WTC11 (cell line): Measurements from ENCODE around the gene GDF7. TPM values are rescaled to one million over a fixed set of nuclear protein-coding genes. Genes with fewer than 3 reads are reported as not detected.

Source experiments
- ATAC-seq: fragments of 200-7000 bp; cut with Tn5 transposase; 2 replicates; pipeline ENCODE4 v1.10.0; 2021; ENCODE audit warnings: mild to moderate bottlenecking, moderate library complexity
- CTCF ChIA-PET: fragments of 300-600 bp; sonication (Branson Sonifier 250); formaldehyde crosslinking; loops from one replicate; lab custom pipeline; 2021; ENCODE audit warnings: antibody characterized with exemption; lab: Charles Lee
- POLR2A ChIA-PET: fragments of 350-600 bp; sonication (Branson Sonifier 250); formaldehyde crosslinking; loops from one replicate; lab custom pipeline; 2021; ENCODE audit warnings: antibody characterized with exemption; lab: Charles Lee
- DNase-seq: peaks from one replicate; pipeline ENCODE4 v3.0.0; 2021; ENCODE audit warnings: low spot score
- H3K27ac Mint-ChIP-seq: 2 replicates; pipeline ENCODE4 v1.8.0; 2021; ENCODE audit warnings: mixed read lengths
- H3K27me3 Mint-ChIP-seq: 2 replicates; pipeline ENCODE4 v1.8.0; 2021; ENCODE audit warnings: low read depth, mild to moderate bottlenecking, moderate library complexity, mixed read lengths
- H3K36me3 Mint-ChIP-seq: 2 replicates; pipeline ENCODE4 v1.8.0; 2021; ENCODE audit warnings: mixed read lengths
- H3K4me1 Mint-ChIP-seq: 2 replicates; pipeline ENCODE4 v1.8.0; 2022; ENCODE audit warnings: mixed read lengths
- H3K4me3 Mint-ChIP-seq: 2 replicates; pipeline ENCODE4 v1.8.0; 2021; ENCODE audit warnings: mild to moderate bottlenecking, moderate library complexity, mixed read lengths
- H3K9me3 Mint-ChIP-seq: 2 replicates; pipeline ENCODE4 v1.8.0; 2021; ENCODE audit warnings: mixed read lengths
- ATF1 ChIP-seq: sonication (generic); formaldehyde crosslinking; IDR thresholded peaks from 2 replicates; pipeline ENCODE4 v1.8.1; 2023; ENCODE audit warnings: mild to moderate bottlenecking, moderate library complexity, missing genetic modification reagents
- CBFB ChIP-seq: sonication (generic); formaldehyde crosslinking; IDR thresholded peaks from 2 replicates; pipeline ENCODE4 v1.8.1; 2022; ENCODE audit warnings: mild to moderate bottlenecking, low read depth, missing genetic modification reagents
- ESRRA ChIP-seq: sonication (generic); formaldehyde crosslinking; IDR thresholded peaks from 2 replicates; pipeline ENCODE4 v1.8.1; 2022; ENCODE audit warnings: mild to moderate bottlenecking, missing genetic modification reagents, borderline replicate concordance
- ETV6 ChIP-seq: sonication (generic); formaldehyde crosslinking; IDR thresholded peaks from 2 replicates; pipeline ENCODE4 v1.8.1; 2022; ENCODE audit warnings: mild to moderate bottlenecking, missing genetic modification reagents
- FOXJ3 ChIP-seq: sonication (generic); formaldehyde crosslinking; IDR thresholded peaks from 2 replicates; pipeline ENCODE4 v1.9.0; 2021; ENCODE audit warnings: missing genetic modification reagents, mild to moderate bottlenecking, borderline replicate concordance
- GABPB1 ChIP-seq: sonication (generic); formaldehyde crosslinking; IDR thresholded peaks from 2 replicates; pipeline ENCODE4 v1.8.1; 2023; ENCODE audit warnings: mild to moderate bottlenecking, missing genetic modification reagents
- MYBL2 ChIP-seq: sonication (generic); formaldehyde crosslinking; IDR thresholded peaks from 2 replicates; pipeline ENCODE4 v1.8.1; 2023; ENCODE audit warnings: mild to moderate bottlenecking, moderate library complexity, missing genetic modification reagents
- NFYB ChIP-seq: sonication (generic); formaldehyde crosslinking; conservative IDR thresholded peaks from 2 replicates; pipeline ENCODE4 v1.8.0; 2022; ENCODE audit warnings: low read depth, missing genetic modification reagents
- NR1H2 ChIP-seq: sonication (generic); formaldehyde crosslinking; IDR thresholded peaks from 2 replicates; pipeline ENCODE4 v1.9.0; 2021; ENCODE audit warnings: mild to moderate bottlenecking, moderate library complexity, missing genetic modification reagents
- NR2C2 ChIP-seq: sonication (generic); formaldehyde crosslinking; IDR thresholded peaks from 2 replicates; pipeline ENCODE4 v1.8.0; 2022; ENCODE audit warnings: mild to moderate bottlenecking, missing genetic modification reagents
- NR3C1 ChIP-seq: sonication (generic); formaldehyde crosslinking; conservative IDR thresholded peaks from 2 replicates; pipeline ENCODE4 v1.8.1; 2023; ENCODE audit warnings: low read depth, mild to moderate bottlenecking, missing genetic modification reagents
- SMAD4 ChIP-seq: sonication (generic); formaldehyde crosslinking; IDR thresholded peaks from 2 replicates; pipeline ENCODE4 v1.8.0; 2022; ENCODE audit warnings: mild to moderate bottlenecking, missing genetic modification reagents
- SP1 ChIP-seq: sonication (generic); formaldehyde crosslinking; conservative IDR thresholded peaks from 2 replicates; pipeline ENCODE4 v1.8.1; 2022; ENCODE audit warnings: missing genetic modification reagents
- ZNF219 ChIP-seq: sonication (generic); formaldehyde crosslinking; IDR thresholded peaks from 2 replicates; pipeline ENCODE4 v1.8.0; 2023; ENCODE audit warnings: missing genetic modification reagents, mild to moderate bottlenecking, borderline replicate concordance
- ZNF232 ChIP-seq: sonication (generic); formaldehyde crosslinking; IDR thresholded peaks from 2 replicates; pipeline ENCODE4 v1.8.0; 2022; ENCODE audit warnings: mild to moderate bottlenecking, missing genetic modification reagents
- ZNF263 ChIP-seq: sonication (generic); formaldehyde crosslinking; IDR thresholded peaks from 2 replicates; pipeline ENCODE4 v1.8.1; 2022; ENCODE audit warnings: low read depth, mild to moderate bottlenecking, moderate library complexity, missing genetic modification reagents
- total RNA-seq: library from RNA; stranded (reverse); gene quantifications from 3 replicates; pipeline ENCODE4 v1.2.3, GENCODE V29; 2021
- TF ChIP-seq, protein P1 (sequence below): sonication (generic); formaldehyde crosslinking; IDR thresholded peaks from 2 replicates; pipeline ENCODE4 v1.8.1; 2023; ENCODE audit warnings: mild to moderate bottlenecking, moderate library complexity, missing genetic modification reagents
- TF ChIP-seq, protein P2 (sequence below): sonication (generic); formaldehyde crosslinking; IDR thresholded peaks from 2 replicates; pipeline ENCODE4 v1.8.0; 2023; ENCODE audit warnings: mild to moderate bottlenecking, missing genetic modification reagents
- TF ChIP-seq, protein P3 (sequence below): sonication (generic); formaldehyde crosslinking; IDR thresholded peaks from 2 replicates; pipeline ENCODE4 v1.8.1; 2022; ENCODE audit warnings: missing genetic modification reagents, borderline replicate concordance
- TF ChIP-seq, protein P4 (sequence below): fragments of 200-600 bp; IDR thresholded peaks from 2 replicates; pipeline ENCODE4 v1.8.0; 2022; ENCODE audit warnings: antibody characterized with exemption
- TF ChIP-seq, protein P5 (sequence below): sonication (generic); formaldehyde crosslinking; IDR thresholded peaks from 2 replicates; pipeline ENCODE4 v1.8.1; 2022; ENCODE audit warnings: mild to moderate bottlenecking, moderate library complexity, missing genetic modification reagents
- TF ChIP-seq, protein P6 (sequence below): sonication (generic); formaldehyde crosslinking; IDR thresholded peaks from 2 replicates; pipeline ENCODE4 v1.8.1; 2023; ENCODE audit warnings: mild to moderate bottlenecking, missing genetic modification reagents

Gene GDF7
- total RNA-seq, 1 experiment from 2014 or later: 0.55 TPM

DNA sequence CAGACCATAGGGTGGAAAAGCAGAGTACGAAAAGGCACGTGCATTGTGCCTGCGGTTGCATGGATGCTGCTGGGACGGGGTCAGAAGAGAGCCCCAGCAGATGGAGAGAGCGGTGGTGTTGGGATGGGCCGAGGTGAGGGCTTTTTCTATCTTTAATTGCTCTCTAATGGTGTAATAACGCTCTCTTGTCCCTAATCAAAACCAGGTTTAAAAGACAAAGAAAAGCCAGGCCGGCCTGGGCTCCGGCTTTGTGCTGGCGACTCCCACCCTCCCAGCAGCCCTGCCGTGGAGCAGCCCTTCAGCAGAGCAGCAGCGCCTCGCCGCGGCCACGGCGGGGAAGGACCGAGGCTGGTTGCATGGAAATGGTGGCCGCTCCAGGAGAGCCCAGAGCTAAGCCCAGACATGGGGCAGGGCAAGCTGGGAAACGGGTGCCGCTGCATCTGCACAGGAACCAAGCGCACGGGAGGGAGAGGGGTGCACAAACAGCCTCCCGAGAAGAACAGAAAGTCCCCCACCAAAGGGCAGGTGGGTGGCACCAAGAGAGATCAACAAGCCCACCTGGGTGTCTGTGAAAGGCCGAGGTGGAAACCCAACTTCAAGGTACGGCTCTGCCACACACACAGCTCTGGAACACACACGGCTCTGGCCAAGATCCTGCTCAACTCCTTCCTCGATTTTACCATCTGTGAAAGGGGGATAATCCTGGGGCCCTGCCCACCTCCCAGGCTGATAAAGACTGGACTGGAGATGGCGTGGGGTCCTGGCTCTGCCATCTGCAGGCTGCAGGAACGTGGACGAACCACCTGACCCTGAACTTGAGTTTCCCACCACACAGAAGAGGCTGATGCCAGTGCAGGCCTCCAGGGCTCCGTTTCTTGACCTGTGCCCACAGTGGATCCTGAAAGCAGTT, 31.0 kb upstream of the GDF7 start (continued):
- TF ChIP-seq, protein P1, sequence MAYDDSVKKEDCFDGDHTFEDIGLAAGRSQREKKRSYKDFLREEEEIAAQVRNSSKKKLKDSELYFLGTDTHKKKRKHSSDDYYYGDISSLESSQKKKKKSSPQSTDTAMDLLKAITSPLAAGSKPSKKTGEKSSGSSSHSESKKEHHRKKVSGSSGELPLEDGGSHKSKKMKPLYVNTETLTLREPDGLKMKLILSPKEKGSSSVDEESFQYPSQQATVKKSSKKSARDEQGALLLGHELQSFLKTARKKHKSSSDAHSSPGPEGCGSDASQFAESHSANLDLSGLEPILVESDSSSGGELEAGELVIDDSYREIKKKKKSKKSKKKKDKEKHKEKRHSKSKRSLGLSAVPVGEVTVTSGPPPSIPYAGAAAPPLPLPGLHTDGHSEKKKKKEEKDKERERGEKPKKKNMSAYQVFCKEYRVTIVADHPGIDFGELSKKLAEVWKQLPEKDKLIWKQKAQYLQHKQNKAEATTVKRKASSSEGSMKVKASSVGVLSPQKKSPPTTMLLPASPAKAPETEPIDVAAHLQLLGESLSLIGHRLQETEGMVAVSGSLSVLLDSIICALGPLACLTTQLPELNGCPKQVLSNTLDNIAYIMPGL (CRISPR knock-in tag): peak; percentile 55; the same call in 1 of the 2 replicates
- TF ChIP-seq ETV6 (CRISPR knock-in tag): no peak
- TF ChIP-seq ZNF219: no peak
- TF ChIP-seq GABPB1 (CRISPR knock-in tag): peak; percentile 65

DNA sequence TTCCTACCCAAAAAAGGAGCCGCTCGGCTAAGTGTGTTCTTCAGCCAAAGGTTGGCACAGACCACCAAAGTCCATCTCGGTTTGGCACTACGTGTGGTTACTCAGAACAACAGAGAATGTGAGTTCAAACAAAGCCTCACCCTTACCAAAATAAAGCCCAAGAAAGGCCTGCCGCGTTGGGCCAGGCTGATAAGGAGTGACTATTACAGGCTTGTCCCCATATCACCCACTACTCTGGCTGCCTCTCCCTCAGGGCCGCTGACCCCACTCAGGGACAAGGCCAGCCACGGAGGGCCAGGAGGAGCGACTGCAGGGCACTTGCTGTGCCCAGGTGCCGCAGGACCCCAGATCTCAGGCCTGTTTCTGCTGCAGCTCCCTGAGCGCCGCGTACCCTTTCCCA, 29.8 kb upstream of the GDF7 start:
- H3K27me3 Mint-ChIP-seq: no peaks in the 10 kb centered on the region
- no peak overlapping the region for H3K4me3 Mint-ChIP-seq
- no peaks in the 10 kb centered on the region for H3K9me3 Mint-ChIP-seq
- TF ChIP-seq ESRRA: no peak
- no peak for TF ChIP-seq SMAD4 (CRISPR knock-in tag)
- TF ChIP-seq, protein P2, sequence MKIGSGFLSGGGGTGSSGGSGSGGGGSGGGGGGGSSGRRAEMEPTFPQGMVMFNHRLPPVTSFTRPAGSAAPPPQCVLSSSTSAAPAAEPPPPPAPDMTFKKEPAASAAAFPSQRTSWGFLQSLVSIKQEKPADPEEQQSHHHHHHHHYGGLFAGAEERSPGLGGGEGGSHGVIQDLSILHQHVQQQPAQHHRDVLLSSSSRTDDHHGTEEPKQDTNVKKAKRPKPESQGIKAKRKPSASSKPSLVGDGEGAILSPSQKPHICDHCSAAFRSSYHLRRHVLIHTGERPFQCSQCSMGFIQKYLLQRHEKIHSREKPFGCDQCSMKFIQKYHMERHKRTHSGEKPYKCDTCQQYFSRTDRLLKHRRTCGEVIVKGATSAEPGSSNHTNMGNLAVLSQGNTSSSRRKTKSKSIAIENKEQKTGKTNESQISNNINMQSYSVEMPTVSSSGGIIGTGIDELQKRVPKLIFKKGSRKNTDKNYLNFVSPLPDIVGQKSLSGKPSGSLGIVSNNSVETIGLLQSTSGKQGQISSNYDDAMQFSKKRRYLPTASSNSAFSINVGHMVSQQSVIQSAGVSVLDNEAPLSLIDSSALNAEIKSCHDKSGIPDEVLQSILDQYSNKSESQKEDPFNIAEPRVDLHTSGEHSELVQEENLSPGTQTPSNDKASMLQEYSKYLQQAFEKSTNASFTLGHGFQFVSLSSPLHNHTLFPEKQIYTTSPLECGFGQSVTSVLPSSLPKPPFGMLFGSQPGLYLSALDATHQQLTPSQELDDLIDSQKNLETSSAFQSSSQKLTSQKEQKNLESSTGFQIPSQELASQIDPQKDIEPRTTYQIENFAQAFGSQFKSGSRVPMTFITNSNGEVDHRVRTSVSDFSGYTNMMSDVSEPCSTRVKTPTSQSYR (CRISPR knock-in tag): no peak
- TF ChIP-seq, protein P3, sequence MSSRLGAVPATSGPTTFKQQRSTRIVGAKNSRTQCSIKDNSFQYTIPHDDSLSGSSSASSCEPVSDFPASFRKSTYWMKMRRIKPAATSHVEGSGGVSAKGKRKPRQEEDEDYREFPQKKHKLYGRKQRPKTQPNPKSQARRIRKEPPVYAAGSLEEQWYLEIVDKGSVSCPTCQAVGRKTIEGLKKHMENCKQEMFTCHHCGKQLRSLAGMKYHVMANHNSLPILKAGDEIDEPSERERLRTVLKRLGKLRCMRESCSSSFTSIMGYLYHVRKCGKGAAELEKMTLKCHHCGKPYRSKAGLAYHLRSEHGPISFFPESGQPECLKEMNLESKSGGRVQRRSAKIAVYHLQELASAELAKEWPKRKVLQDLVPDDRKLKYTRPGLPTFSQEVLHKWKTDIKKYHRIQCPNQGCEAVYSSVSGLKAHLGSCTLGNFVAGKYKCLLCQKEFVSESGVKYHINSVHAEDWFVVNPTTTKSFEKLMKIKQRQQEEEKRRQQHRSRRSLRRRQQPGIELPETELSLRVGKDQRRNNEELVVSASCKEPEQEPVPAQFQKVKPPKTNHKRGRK (CRISPR knock-in tag): no peak
- TF ChIP-seq ATF1: no peak
- no peak for TF ChIP-seq SP1 (CRISPR knock-in tag)
- TF ChIP-seq, protein P4, sequence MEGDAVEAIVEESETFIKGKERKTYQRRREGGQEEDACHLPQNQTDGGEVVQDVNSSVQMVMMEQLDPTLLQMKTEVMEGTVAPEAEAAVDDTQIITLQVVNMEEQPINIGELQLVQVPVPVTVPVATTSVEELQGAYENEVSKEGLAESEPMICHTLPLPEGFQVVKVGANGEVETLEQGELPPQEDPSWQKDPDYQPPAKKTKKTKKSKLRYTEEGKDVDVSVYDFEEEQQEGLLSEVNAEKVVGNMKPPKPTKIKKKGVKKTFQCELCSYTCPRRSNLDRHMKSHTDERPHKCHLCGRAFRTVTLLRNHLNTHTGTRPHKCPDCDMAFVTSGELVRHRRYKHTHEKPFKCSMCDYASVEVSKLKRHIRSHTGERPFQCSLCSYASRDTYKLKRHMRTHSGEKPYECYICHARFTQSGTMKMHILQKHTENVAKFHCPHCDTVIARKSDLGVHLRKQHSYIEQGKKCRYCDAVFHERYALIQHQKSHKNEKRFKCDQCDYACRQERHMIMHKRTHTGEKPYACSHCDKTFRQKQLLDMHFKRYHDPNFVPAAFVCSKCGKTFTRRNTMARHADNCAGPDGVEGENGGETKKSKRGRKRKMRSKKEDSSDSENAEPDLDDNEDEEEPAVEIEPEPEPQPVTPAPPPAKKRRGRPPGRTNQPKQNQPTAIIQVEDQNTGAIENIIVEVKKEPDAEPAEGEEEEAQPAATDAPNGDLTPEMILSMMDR: no peak
- no peak for TF ChIP-seq ZNF263
- no peak for TF ChIP-seq MYBL2
- TF ChIP-seq NFYB (CRISPR knock-in tag): no peak
- TF ChIP-seq NR3C1 (CRISPR knock-in tag): no peak
- TF ChIP-seq, protein P5, sequence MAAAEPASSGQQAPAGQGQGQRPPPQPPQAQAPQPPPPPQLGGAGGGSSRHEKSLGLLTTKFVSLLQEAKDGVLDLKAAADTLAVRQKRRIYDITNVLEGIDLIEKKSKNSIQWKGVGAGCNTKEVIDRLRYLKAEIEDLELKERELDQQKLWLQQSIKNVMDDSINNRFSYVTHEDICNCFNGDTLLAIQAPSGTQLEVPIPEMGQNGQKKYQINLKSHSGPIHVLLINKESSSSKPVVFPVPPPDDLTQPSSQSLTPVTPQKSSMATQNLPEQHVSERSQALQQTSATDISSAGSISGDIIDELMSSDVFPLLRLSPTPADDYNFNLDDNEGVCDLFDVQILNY (CRISPR knock-in tag): no peak
- no peak for TF ChIP-seq ZNF232
- no peak for TF ChIP-seq FOXJ3 (CRISPR knock-in tag)
- no peak for TF ChIP-seq ETV6 (CRISPR knock-in tag)
- no peak for TF ChIP-seq NR2C2 (CRISPR knock-in tag)
- no peak for TF ChIP-seq CBFB
- TF ChIP-seq, protein P6, sequence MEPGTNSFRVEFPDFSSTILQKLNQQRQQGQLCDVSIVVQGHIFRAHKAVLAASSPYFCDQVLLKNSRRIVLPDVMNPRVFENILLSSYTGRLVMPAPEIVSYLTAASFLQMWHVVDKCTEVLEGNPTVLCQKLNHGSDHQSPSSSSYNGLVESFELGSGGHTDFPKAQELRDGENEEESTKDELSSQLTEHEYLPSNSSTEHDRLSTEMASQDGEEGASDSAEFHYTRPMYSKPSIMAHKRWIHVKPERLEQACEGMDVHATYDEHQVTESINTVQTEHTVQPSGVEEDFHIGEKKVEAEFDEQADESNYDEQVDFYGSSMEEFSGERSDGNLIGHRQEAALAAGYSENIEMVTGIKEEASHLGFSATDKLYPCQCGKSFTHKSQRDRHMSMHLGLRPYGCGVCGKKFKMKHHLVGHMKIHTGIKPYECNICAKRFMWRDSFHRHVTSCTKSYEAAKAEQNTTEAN (CRISPR knock-in tag): no peak
- no peak for TF ChIP-seq NR1H2 (CRISPR knock-in tag)
- POLR2A ChIA-PET: no interaction called here
- CTCF ChIA-PET: interaction anchor here (3.7 kb wide), 1 partner anchor 226 kb away, joined by 48 read pairs; no protein-coding TSS in a partner anchor
- DNase-seq (no peak), ATAC-seq (no peak)
- H3K4me1 Mint-ChIP-seq: peaks cover 26% of the 10 kb centered on the region
- H3K36me3 Mint-ChIP-seq: no peaks in the 10 kb centered on the region
- no peak overlapping the region for H3K27ac Mint-ChIP-seq
